ENCODE results near the gene NPHS1.

- TF ChIP-seq POLR2A (IDR thresholded peaks at IDR 0.05), result no peak
- no peak for TF ChIP-seq CTCF (IDR thresholded peaks at IDR 0.05)
- TF ChIP-seq EP300 (IDR thresholded peaks at IDR 0.05), result no peak
Measured at GRCh38 chr19:35812220-35813042, 39.9 kb downstream of the NPHS1 start, which contains the start of gene PRODH2.
